Bronchial epithelial cell (primary cell): Measurements from ENCODE around the gene USP54. TPM values are rescaled to one million over a fixed set of nuclear protein-coding genes. Genes with fewer than 3 reads are reported as not detected.
"Not testable (repeated sequence)": the region's sequence is repeated elsewhere in the genome, so short reads cannot be mapped to it uniquely, and the experiment has no call there.

ENCODE experiments used
- DNase-seq: peaks from one replicate; pipeline ENCODE4 v3.0.0-alpha.2; 2010; ENCODE audit warnings: low read depth
- FAIRE-seq: peaks from 2 replicates; lab custom pipeline; 2011; peaks lifted over from hg19 to GRCh38; lab: Jason Lieb, UNC
- H3K27me3 ChIP-seq: 2 replicates; pipeline ENCODE4 v1.5.1; 2011; ENCODE audit warnings: low read length; ENCODE audit not compliant: control insufficient read depth, insufficient read depth
- H3K36me3 ChIP-seq: 2 replicates; pipeline ENCODE4 v1.5.1; 2011; ENCODE audit warnings: low read length; ENCODE audit not compliant: control insufficient read depth, insufficient read depth
- H3K4me3 ChIP-seq: 2 replicates; pipeline ENCODE4 v1.5.1; 2011; ENCODE audit warnings: mild to moderate bottlenecking, low read depth, low read length, control low read depth
- CTCF ChIP-seq: IDR thresholded peaks from 2 replicates; pipeline ENCODE4 v1.5.1; 2011; ENCODE audit warnings: mild to moderate bottlenecking, moderate library complexity, low read length, control low read depth, inconsistent platforms; ENCODE audit not compliant: insufficient read depth, severe bottlenecking
- total RNA-seq: library from RNA; depleted of rRNA; stranded (reverse); fragments of >200 nt; gene quantifications from 2 replicates; pipeline ENCODE4 v1.2.1, GENCODE V29; 2014

The USP54 gene
- total RNA-seq, 1 donor from 2014 or later, result 5.8 TPM

GRCh38 chr10:73584737-73585136 lies 6.4 kb downstream of the USP54 start:
- no peak for DNase-seq
- TF ChIP-seq CTCF, result no peak
- H3K27me3 ChIP-seq, result no peaks in the 10 kb centered on the region
- FAIRE-seq, result no peak
- no peak overlapping the region for H3K4me3 ChIP-seq
- H3K36me3 ChIP-seq, result no peaks in the 10 kb centered on the region

- Histone ChIP-seq H3K36me3 (no peaks in the 10 kb centered on the region), H3K4me3 (no peak overlapping the region), H3K27me3 (no peaks in the 10 kb centered on the region)
- no peak for TF ChIP-seq CTCF
- FAIRE-seq (no peak), DNase-seq (no peak)
These were observed 9.2 kb downstream of the USP54 start for GRCh38 chr10:73581918-73582317.

GRCh38 chr10:73578927-73579326 lies 12.2 kb downstream of the USP54 start:
- FAIRE-seq, H3K4me3 ChIP-seq, H3K36me3 ChIP-seq, H3K27me3 ChIP-seq, DNase-seq: not testable (repeated sequence)

- H3K4me3 ChIP-seq, result no peak overlapping the region
- DNase-seq, result peak; percentile 77
These were observed 13.4 kb downstream of the USP54 start for GRCh38 chr10:73577788-73578187.

GRCh38 chr10:73576890-73577591 lies 14.1 kb downstream of the USP54 start:
- TF ChIP-seq CTCF, result no peak
- DNase-seq, result peak; percentile 38
- no peak for FAIRE-seq
- no peaks in the 10 kb centered on the region for H3K36me3 ChIP-seq
- no peaks in the 10 kb centered on the region for H3K27me3 ChIP-seq
- H3K4me3 ChIP-seq, result no peak overlapping the region

More at GRCh38 chr10:73577788-73578187, 13.4 kb downstream of the USP54 start:
- Histone ChIP-seq H3K27me3 (no peaks in the 10 kb centered on the region), H3K36me3 (no peaks in the 10 kb centered on the region)
- no peak for FAIRE-seq
- no peak for TF ChIP-seq CTCF

GRCh38 chr10:73576178-73576889 lies 14.8 kb downstream of the USP54 start:
- FAIRE-seq (no peak), DNase-seq (peak; percentile 73)
- TF ChIP-seq CTCF, result no peak
- no peak overlapping the region for H3K4me3 ChIP-seq
- H3K36me3 ChIP-seq, result no peaks in the 10 kb centered on the region
- H3K27me3 ChIP-seq, result no peaks in the 10 kb centered on the region

- FAIRE-seq, H3K4me3 ChIP-seq, DNase-seq, H3K27me3 ChIP-seq, H3K36me3 ChIP-seq: not testable (repeated sequence)
These were observed 24.1 kb downstream of the USP54 start for GRCh38 chr10:73567025-73567424.
